ENCODE results near the gene PSEN1.

Gene PSEN1

DNA sequence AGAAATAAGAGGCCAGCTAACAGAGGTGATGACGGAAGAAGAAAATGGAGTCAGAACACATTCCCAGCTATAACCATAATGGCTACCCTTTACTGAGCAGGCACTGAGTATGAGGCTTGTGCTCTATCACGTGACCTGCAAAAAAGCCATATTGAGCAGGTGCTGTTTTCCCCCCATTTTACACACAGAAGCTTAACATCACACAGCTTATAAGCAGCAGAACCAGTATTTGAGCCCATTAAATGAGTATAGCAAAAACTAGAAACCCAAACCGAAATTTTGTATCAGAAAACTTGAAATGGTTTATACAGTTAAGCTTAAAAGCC lies 129.4 kb downstream of the PSEN1 start:
- peaks cover 7% of the 10 kb centered on the region for H3K4me1 ChIP-seq (ENCODE audit: control insufficient read depth, insufficient read depth, low read length, poor library complexity, severe bottlenecking)
- no peaks in the 10 kb centered on the region for H3K27me3 ChIP-seq (replicated peaks; ENCODE audit: control insufficient read depth, insufficient read depth, low read length, poor library complexity, severe bottlenecking)
- H3K36me3 ChIP-seq (ENCODE audit: control insufficient read depth, insufficient read depth, low read length) = no peaks in the 10 kb centered on the region
- DNase-seq = no peak
- no peaks in the 10 kb centered on the region for H3K9me3 ChIP-seq (ENCODE audit: control insufficient read depth, low read length)
- no peak overlapping the region for H3K4me3 ChIP-seq (ENCODE audit: insufficient read depth, low read depth, low read length, poor library complexity, severe bottlenecking)
- no peak overlapping the region for H3K27ac ChIP-seq (ENCODE audit: insufficient read depth, low read length, poor library complexity, severe bottlenecking)

DNA sequence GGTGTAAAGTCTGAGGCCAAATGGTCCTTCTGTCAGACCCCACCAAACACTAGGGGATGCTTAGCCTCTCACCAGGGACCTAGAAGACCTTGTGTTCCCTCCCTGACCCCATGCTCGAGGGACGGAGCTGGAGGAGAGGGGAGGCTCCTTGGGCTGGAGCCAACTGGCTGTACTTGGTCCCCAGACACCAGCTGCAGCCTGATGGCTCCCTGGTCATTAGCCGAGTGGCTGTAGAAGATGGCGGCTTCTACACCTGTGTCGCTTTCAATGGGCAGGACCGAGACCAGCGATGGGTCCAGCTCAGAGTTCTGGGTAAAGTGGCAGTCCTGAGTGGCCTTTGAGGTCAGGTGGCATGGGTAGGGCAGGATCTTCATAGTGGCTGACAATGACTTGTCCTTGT lies 130.0 kb downstream of the PSEN1 start:
- Histone ChIP-seq H3K4me1 (ENCODE audit: control insufficient read depth, insufficient read depth, low read length, poor library complexity, severe bottlenecking) (peaks cover 7% of the 10 kb centered on the region), H3K4me3 (ENCODE audit: insufficient read depth, low read depth, low read length, poor library complexity, severe bottlenecking) (no peak overlapping the region), H3K27ac (ENCODE audit: insufficient read depth, low read length, poor library complexity, severe bottlenecking) (no peak overlapping the region), H3K9me3 (ENCODE audit: control insufficient read depth, low read length) (no peaks in the 10 kb centered on the region), H3K36me3 (ENCODE audit: control insufficient read depth, insufficient read depth, low read length) (no peaks in the 10 kb centered on the region), H3K27me3 (replicated peaks; ENCODE audit: control insufficient read depth, insufficient read depth, low read length, poor library complexity, severe bottlenecking) (no peaks in the 10 kb centered on the region)
- no peak for DNase-seq

GRCh38 chr14:73267474-73267873 lies 131.2 kb downstream of the PSEN1 start:
- Histone ChIP-seq H3K27me3 (replicated peaks; ENCODE audit: control insufficient read depth, insufficient read depth, low read length, poor library complexity, severe bottlenecking) (no peaks in the 10 kb centered on the region), H3K9me3 (ENCODE audit: control insufficient read depth, low read length) (no peaks in the 10 kb centered on the region), H3K27ac (ENCODE audit: insufficient read depth, low read length, poor library complexity, severe bottlenecking) (no peak overlapping the region)

DNA sequence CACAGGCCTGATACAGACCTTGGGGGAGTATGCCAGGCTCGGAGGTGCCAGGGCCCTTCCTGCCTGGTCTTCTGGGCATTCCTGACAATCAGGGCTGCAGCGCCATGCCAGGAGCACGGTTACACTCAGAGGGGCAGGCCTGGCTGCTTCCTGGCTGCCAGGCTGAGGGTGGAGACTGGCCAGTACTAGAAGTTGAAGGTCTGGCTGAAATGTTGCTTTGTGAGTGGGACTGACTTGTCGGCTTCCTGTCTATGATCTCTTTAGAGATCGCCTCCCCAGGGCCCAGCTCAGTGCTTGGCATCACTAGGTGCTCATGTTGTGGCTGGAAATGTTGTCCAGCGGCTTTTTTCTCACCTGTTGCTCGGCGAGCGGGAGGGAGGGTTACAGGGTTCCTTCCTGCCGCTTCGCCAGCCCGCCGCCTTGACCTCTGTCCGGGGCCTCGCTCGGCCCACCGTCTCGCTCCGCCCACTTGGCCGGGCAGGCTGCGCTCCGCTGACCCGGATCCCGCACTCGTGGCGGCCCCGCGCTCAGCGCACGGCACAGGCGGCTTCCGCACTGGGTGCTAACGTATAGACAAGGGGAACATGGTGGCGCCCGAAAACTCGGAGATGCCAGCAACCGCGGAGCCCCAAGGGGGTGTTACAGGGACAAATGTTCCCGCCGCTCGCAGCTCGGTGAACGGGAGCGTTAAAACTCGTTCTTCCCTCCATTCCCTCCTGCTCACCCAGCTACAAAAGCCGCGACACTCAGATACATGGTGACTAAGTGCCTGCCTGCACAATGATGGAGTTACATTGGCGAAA lies 133.6 kb downstream of the PSEN1 start:
- no peak overlapping the region for H3K27ac ChIP-seq (ENCODE audit: insufficient read depth, low read length, poor library complexity, severe bottlenecking)

More at GRCh38 chr14:73267474-73267873, 131.2 kb downstream of the PSEN1 start:
- H3K4me1 ChIP-seq (ENCODE audit: control insufficient read depth, insufficient read depth, low read length, poor library complexity, severe bottlenecking) = peaks cover 7% of the 10 kb centered on the region
- H3K36me3 ChIP-seq (ENCODE audit: control insufficient read depth, insufficient read depth, low read length) = no peaks in the 10 kb centered on the region
- no peak overlapping the region for H3K4me3 ChIP-seq (ENCODE audit: insufficient read depth, low read depth, low read length, poor library complexity, severe bottlenecking)
- no peak for DNase-seq

DNA sequence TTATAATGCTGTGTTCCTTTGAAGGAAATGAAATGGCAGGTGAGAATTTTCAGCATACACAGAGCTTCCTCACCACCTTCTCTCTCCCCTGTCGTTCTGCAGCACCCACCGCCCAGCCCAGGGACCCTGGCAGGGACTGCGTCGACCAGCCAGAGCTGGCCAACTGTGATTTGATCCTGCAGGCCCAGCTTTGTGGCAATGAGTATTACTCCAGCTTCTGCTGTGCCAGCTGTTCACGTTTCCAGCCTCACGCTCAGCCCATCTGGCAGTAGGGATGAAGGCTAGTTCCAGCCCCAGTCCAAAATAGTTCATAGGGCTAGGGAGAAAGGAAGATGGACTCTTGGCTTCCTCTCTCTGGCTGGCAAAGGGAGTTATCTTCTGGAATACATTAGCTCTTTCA lies 136.1 kb downstream of the PSEN1 start:
- Histone ChIP-seq H3K27ac (ENCODE audit: insufficient read depth, low read length, poor library complexity, severe bottlenecking) (no peak overlapping the region), H3K27me3 (replicated peaks; ENCODE audit: control insufficient read depth, insufficient read depth, low read length, poor library complexity, severe bottlenecking) (no peaks in the 10 kb centered on the region), H3K36me3 (ENCODE audit: control insufficient read depth, insufficient read depth, low read length) (peaks cover 27% of the 10 kb centered on the region), H3K4me1 (ENCODE audit: control insufficient read depth, insufficient read depth, low read length, poor library complexity, severe bottlenecking) (peaks cover 7% of the 10 kb centered on the region), H3K9me3 (ENCODE audit: control insufficient read depth, low read length) (no peaks in the 10 kb centered on the region), H3K4me3 (ENCODE audit: insufficient read depth, low read depth, low read length, poor library complexity, severe bottlenecking) (no peak overlapping the region)
- DNase-seq = no peak

More for the DNA sequence above, 133.6 kb downstream of the PSEN1 start:
- Histone ChIP-seq H3K9me3 (ENCODE audit: control insufficient read depth, low read length) (no peaks in the 10 kb centered on the region), H3K27me3 (replicated peaks; ENCODE audit: control insufficient read depth, insufficient read depth, low read length, poor library complexity, severe bottlenecking) (no peaks in the 10 kb centered on the region), H3K4me1 (ENCODE audit: control insufficient read depth, insufficient read depth, low read length, poor library complexity, severe bottlenecking) (peaks cover 7% of the 10 kb centered on the region), H3K4me3 (ENCODE audit: insufficient read depth, low read depth, low read length, poor library complexity, severe bottlenecking) (peak overlapping the region; percentile 23), H3K36me3 (ENCODE audit: control insufficient read depth, insufficient read depth, low read length) (peaks cover 4% of the 10 kb centered on the region)
- no peak for DNase-seq
